Activated CD4-positive, CD25-positive, alpha-beta regulatory T cell treated with anti-CD3 and anti-CD28 coated beads, Interleukin-2, amount 50 U/mL, for 24 hours (primary cell): Measurements from ENCODE around the gene SMTN.
"Not testable (repeated sequence)": the region's sequence is repeated elsewhere in the genome, so short reads cannot be mapped to it uniquely, and the experiment has no call there.

Experiments used
- ATAC-seq, 2 donors: fragments of 150-1000 bp; cut with Tn5 transposase; one replicate each; pipeline ENCODE4 v1.10.0; 2021; ENCODE audit warnings: mild to moderate bottlenecking in 1 of 2, moderate library complexity in 1 of 2

SMTN gene

GRCh38 chr22:31106001-31106571, 25.0 kb downstream of the SMTN start:
- ATAC-seq: no peak

GRCh38 chr22:31106731-31107177, 25.6 kb downstream of the SMTN start:
- no peak for ATAC-seq

- peak; percentile 94 to 95 for ATAC-seq
Measured at GRCh38 chr22:31107178-31107893, 26.2 kb downstream of the SMTN start, which contains the start of gene SELENOM. Gene SELENOM (minus strand): TSS chr22:31107568. CDS start chr22:31107505, 63 bp downstream.

GRCh38 chr22:31107894-31108218, 26.7 kb downstream of the SMTN start:
- ATAC-seq: peak; percentile 15 to 16

- not testable (repeated sequence) for ATAC-seq
Measured at GRCh38 chr22:31112547-31113091, 31.5 kb downstream of the SMTN start.

GRCh38 chr22:31118046-31118820, 37.1 kb downstream of the SMTN start:
- no peak for ATAC-seq

- no peak for ATAC-seq
Measured at GRCh38 chr22:31119026-31119717, 38.1 kb downstream of the SMTN start.

GRCh38 chr22:31120230-31120629, 39.1 kb downstream of the SMTN start:
- ATAC-seq: no peak

GRCh38 chr22:31120642-31121041, 39.5 kb downstream of the SMTN start:
- no peak for ATAC-seq

- no peak for ATAC-seq
Measured at GRCh38 chr22:31121403-31121802, 40.3 kb downstream of the SMTN start.

GRCh38 chr22:31122196-31122531, 41.0 kb downstream of the SMTN start:
- no peak for ATAC-seq

GRCh38 chr22:31122532-31123291, 41.6 kb downstream of the SMTN start, which contains the start of gene INPP5J:
Gene INPP5J (plus strand): TSS chr22:31122966. CDS start chr22:31123015, 49 bp downstream.
- no peak for ATAC-seq

- ATAC-seq: no peak
Measured at GRCh38 chr22:31123292-31123602, 42.1 kb downstream of the SMTN start.

GRCh38 chr22:31124290-31124689, 43.2 kb downstream of the SMTN start:
- ATAC-seq: no peak

GRCh38 chr22:31124811-31125465, 43.8 kb downstream of the SMTN start:
- no peak for ATAC-seq

- no peak for ATAC-seq
Measured at GRCh38 chr22:31125521-31126117, 44.5 kb downstream of the SMTN start.

GRCh38 chr22:31126128-31126868, 45.2 kb downstream of the SMTN start:
- ATAC-seq: no peak

- ATAC-seq: no peak
Measured at GRCh38 chr22:31126869-31127175, 45.7 kb downstream of the SMTN start.

GRCh38 chr22:31127181-31127772, 46.2 kb downstream of the SMTN start:
- no peak for ATAC-seq

GRCh38 chr22:31128156-31128555, 47.0 kb downstream of the SMTN start:
- ATAC-seq: no peak
